GM23338 (cell line): Measurements from ENCODE around the gene TTC12.

Experiments
- CREB1 ChIP-seq: fragments of 250-450 bp; sonication (Bioruptor Pico); IDR thresholded peaks from 2 replicates; pipeline ENCODE4 v1.5.0; 2020; ENCODE audit warnings: low read depth, mild to moderate bottlenecking, moderate library complexity
- CTCF ChIP-seq, 2 experiments: fragments of 200-600 bp in 1 of 2; sonication (generic) in 1 of 2; conservative IDR thresholded peaks; 2 replicates each; pipeline versions ENCODE4 v1.5.1 to v1.6.1; 2016 to 2017; ENCODE audit warnings: antibody characterized with exemption in 2 of 2, low read depth in 2 of 2, mild to moderate bottlenecking in 2 of 2, moderate library complexity in 1 of 2
- EZH2 ChIP-seq: fragments of 200-600 bp; sonication (generic); IDR thresholded peaks from one replicate; pipeline ENCODE4 v1.8.0; 2017; ENCODE audit warnings: antibody characterized with exemption, mild to moderate bottlenecking, low read depth; ENCODE audit not compliant: unreplicated experiment
- EZH2phosphoT487 ChIP-seq: fragments of 200-600 bp; sonication (generic); IDR thresholded peaks from one replicate; pipeline ENCODE4 v1.8.1; 2018; ENCODE audit warnings: antibody characterized with exemption; ENCODE audit not compliant: unreplicated experiment
- JUNB ChIP-seq: IDR thresholded peaks from one replicate; pipeline ENCODE4 v1.6.1; 2016; ENCODE audit warnings: antibody characterized with exemption; ENCODE audit not compliant: unreplicated experiment
- NANOG ChIP-seq: IDR thresholded peaks from 2 replicates; pipeline ENCODE4 v1.6.1; 2016; ENCODE audit warnings: antibody characterized with exemption, borderline replicate concordance
- POLR2AphosphoS5 ChIP-seq: IDR thresholded peaks from 2 replicates; pipeline ENCODE4 v1.6.1; 2016; ENCODE audit warnings: antibody characterized with exemption, low read depth
- STAT1 ChIP-seq: IDR thresholded peaks from one replicate; pipeline ENCODE4 v1.6.1; 2016; ENCODE audit warnings: antibody characterized with exemption; ENCODE audit not compliant: unreplicated experiment
- ZNF114 ChIP-seq: fragments of 250-450 bp; sonication (Bioruptor Pico); IDR thresholded peaks from 2 replicates; pipeline ENCODE4 v1.5.0; 2020; ENCODE audit warnings: mild to moderate bottlenecking, moderate library complexity
- ZNF331 ChIP-seq: fragments of 250-450 bp; sonication (Bioruptor Pico); IDR thresholded peaks from 2 replicates; pipeline ENCODE4 v1.5.0; 2020; ENCODE audit warnings: low read depth, mild to moderate bottlenecking, moderate library complexity
- TF ChIP-seq, protein P1 (sequence below): IDR thresholded peaks from one replicate; pipeline ENCODE4 v1.6.1; 2018; ENCODE audit warnings: antibody characterized with exemption; ENCODE audit not compliant: unreplicated experiment
- TF ChIP-seq, protein P2 (sequence below): IDR thresholded peaks from 2 replicates; pipeline ENCODE4 v1.6.1; 2016; ENCODE audit warnings: antibody characterized with exemption
- TF ChIP-seq, protein P3 (sequence below): fragments of 250-450 bp; sonication (Bioruptor Pico); IDR thresholded peaks from 2 replicates; pipeline ENCODE4 v1.5.0; 2020; ENCODE audit warnings: mild to moderate bottlenecking, moderate library complexity

DNA sequence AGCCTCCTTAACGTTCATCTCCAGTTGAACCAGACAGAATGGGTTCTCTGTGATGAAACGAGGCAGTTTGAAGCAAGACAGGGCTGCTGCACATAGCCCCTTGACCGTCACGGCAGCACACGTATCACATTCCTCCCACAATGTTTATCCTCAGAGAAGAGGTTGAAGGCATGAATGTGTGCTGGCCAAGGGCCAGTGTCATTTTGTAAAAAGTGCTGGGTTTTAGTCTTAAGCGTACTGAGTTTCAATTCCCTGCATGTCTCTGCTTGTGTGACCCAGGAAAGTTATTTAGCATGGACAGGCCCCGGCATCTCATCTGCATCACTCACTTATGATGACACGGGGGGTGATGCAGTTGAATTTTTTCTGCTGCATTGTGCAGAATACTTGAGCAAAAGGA, 31.6 kb downstream of the TTC12 start:
- TF ChIP-seq CTCF (conservative IDR thresholded peaks at IDR 0.05; ENCODE audit: low read depth in 2 of 2) (no peak), POLR2AphosphoS5 (no peak), EZH2 (no peak), ZNF114 (CRISPR knock-in tag) (no peak), NANOG (no peak), CREB1 (CRISPR knock-in tag) (no peak), EZH2phosphoT487 (no peak), ZNF331 (CRISPR knock-in tag) (no peak), STAT1 (no peak), JUNB (no peak)
- TF ChIP-seq, protein P1, sequence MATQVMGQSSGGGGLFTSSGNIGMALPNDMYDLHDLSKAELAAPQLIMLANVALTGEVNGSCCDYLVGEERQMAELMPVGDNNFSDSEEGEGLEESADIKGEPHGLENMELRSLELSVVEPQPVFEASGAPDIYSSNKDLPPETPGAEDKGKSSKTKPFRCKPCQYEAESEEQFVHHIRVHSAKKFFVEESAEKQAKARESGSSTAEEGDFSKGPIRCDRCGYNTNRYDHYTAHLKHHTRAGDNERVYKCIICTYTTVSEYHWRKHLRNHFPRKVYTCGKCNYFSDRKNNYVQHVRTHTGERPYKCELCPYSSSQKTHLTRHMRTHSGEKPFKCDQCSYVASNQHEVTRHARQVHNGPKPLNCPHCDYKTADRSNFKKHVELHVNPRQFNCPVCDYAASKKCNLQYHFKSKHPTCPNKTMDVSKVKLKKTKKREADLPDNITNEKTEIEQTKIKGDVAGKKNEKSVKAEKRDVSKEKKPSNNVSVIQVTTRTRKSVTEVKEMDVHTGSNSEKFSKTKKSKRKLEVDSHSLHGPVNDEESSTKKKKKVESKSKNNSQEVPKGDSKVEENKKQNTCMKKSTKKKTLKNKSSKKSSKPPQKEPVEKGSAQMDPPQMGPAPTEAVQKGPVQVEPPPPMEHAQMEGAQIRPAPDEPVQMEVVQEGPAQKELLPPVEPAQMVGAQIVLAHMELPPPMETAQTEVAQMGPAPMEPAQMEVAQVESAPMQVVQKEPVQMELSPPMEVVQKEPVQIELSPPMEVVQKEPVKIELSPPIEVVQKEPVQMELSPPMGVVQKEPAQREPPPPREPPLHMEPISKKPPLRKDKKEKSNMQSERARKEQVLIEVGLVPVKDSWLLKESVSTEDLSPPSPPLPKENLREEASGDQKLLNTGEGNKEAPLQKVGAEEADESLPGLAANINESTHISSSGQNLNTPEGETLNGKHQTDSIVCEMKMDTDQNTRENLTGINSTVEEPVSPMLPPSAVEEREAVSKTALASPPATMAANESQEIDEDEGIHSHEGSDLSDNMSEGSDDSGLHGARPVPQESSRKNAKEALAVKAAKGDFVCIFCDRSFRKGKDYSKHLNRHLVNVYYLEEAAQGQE, result no peak
- TF ChIP-seq, protein P2, sequence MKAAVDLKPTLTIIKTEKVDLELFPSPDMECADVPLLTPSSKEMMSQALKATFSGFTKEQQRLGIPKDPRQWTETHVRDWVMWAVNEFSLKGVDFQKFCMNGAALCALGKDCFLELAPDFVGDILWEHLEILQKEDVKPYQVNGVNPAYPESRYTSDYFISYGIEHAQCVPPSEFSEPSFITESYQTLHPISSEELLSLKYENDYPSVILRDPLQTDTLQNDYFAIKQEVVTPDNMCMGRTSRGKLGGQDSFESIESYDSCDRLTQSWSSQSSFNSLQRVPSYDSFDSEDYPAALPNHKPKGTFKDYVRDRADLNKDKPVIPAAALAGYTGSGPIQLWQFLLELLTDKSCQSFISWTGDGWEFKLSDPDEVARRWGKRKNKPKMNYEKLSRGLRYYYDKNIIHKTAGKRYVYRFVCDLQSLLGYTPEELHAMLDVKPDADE, result no peak
- TF ChIP-seq, protein P3, sequence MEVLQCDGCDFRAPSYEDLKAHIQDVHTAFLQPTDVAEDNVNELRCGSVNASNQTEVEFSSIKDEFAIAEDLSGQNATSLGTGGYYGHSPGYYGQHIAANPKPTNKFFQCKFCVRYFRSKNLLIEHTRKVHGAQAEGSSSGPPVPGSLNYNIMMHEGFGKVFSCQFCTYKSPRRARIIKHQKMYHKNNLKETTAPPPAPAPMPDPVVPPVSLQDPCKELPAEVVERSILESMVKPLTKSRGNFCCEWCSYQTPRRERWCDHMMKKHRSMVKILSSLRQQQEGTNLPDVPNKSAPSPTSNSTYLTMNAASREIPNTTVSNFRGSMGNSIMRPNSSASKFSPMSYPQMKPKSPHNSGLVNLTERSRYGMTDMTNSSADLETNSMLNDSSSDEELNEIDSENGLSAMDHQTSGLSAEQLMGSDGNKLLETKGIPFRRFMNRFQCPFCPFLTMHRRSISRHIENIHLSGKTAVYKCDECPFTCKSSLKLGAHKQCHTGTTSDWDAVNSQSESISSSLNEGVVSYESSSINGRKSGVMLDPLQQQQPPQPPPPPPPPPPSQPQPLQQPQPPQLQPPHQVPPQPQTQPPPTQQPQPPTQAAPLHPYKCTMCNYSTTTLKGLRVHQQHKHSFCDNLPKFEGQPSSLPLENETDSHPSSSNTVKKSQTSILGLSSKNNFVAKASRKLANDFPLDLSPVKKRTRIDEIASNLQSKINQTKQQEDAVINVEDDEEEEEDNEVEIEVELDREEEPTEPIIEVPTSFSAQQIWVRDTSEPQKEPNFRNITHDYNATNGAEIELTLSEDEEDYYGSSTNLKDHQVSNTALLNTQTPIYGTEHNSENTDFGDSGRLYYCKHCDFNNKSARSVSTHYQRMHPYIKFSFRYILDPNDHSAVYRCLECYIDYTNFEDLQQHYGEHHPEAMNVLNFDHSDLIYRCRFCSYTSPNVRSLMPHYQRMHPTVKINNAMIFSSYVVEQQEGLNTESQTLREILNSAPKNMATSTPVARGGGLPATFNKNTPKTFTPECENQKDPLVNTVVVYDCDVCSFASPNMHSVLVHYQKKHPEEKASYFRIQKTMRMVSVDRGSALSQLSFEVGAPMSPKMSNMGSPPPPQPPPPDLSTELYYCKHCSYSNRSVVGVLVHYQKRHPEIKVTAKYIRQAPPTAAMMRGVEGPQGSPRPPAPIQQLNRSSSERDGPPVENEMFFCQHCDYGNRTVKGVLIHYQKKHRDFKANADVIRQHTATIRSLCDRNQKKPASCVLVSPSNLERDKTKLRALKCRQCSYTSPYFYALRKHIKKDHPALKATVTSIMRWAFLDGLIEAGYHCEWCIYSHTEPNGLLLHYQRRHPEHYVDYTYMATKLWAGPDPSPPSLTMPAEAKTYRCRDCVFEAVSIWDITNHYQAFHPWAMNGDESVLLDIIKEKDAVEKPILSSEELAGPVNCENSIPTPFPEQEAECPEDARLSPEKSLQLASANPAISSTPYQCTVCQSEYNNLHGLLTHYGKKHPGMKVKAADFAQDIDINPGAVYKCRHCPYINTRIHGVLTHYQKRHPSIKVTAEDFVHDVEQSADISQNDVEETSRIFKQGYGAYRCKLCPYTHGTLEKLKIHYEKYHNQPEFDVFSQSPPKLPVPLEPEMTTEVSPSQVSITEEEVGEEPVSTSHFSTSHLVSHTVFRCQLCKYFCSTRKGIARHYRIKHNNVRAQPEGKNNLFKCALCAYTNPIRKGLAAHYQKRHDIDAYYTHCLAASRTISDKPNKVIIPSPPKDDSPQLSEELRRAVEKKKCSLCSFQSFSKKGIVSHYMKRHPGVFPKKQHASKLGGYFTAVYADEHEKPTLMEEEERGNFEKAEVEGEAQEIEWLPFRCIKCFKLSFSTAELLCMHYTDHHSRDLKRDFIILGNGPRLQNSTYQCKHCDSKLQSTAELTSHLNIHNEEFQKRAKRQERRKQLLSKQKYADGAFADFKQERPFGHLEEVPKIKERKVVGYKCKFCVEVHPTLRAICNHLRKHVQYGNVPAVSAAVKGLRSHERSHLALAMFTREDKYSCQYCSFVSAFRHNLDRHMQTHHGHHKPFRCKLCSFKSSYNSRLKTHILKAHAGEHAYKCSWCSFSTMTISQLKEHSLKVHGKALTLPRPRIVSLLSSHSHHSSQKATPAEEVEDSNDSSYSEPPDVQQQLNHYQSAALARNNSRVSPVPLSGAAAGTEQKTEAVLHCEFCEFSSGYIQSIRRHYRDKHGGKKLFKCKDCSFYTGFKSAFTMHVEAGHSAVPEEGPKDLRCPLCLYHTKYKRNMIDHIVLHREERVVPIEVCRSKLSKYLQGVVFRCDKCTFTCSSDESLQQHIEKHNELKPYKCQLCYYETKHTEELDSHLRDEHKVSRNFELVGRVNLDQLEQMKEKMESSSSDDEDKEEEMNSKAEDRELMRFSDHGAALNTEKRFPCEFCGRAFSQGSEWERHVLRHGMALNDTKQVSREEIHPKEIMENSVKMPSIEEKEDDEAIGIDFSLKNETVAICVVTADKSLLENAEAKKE (CRISPR knock-in tag), result no peak
